Mammary epithelial cell (primary cell): ENCODE measurements around the gene MRAP2.

ENCODE experiments used
- EZH2 ChIP-seq: IDR thresholded peaks from 2 replicates; pipeline ENCODE4 v1.6.1; 2012; ENCODE audit warnings: low read length, inconsistent platforms, borderline replicate concordance
- TF ChIP-seq, protein P1 (sequence below), 2 donors: IDR thresholded peaks in 1 of 2; conservative IDR thresholded peaks in 1 of 2; 2 replicates each; pipeline ENCODE4 v1.5.1; 2011 to 2012; ENCODE audit warnings: inconsistent platforms in 2 of 2, low read length in 2 of 2, mild to moderate bottlenecking in 2 of 2, control low read depth in 1 of 2, low read depth in 1 of 2; ENCODE audit not compliant: insufficient read depth in 1 of 2; ENCODE audit errors: extremely low read depth in 1 of 2

- TF ChIP-seq, protein P1, sequence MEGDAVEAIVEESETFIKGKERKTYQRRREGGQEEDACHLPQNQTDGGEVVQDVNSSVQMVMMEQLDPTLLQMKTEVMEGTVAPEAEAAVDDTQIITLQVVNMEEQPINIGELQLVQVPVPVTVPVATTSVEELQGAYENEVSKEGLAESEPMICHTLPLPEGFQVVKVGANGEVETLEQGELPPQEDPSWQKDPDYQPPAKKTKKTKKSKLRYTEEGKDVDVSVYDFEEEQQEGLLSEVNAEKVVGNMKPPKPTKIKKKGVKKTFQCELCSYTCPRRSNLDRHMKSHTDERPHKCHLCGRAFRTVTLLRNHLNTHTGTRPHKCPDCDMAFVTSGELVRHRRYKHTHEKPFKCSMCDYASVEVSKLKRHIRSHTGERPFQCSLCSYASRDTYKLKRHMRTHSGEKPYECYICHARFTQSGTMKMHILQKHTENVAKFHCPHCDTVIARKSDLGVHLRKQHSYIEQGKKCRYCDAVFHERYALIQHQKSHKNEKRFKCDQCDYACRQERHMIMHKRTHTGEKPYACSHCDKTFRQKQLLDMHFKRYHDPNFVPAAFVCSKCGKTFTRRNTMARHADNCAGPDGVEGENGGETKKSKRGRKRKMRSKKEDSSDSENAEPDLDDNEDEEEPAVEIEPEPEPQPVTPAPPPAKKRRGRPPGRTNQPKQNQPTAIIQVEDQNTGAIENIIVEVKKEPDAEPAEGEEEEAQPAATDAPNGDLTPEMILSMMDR (conservative IDR thresholded peaks at IDR 0.05 in 1 of 2, IDR thresholded peaks at IDR 0.05 in 1 of 2; ENCODE audit: extremely low read depth in 1 of 2, insufficient read depth in 1 of 2, low read depth in 1 of 2, low read length in 2 of 2), result no peak
- TF ChIP-seq EZH2, result no peak
Measured at GRCh38 chr6:84061613-84062398, 28.2 kb downstream of the MRAP2 start.
